HG03097 (cell line): ENCODE results near the gene B2M.
"Not testable (repeated sequence)": the region's sequence is repeated elsewhere in the genome, so short reads cannot be mapped to it uniquely, and the experiment has no call there.

Experiments
- ATAC-seq: cut with Tn5 transposase; IDR thresholded peaks from one replicate; pipeline ENCODE4 v1.9.1; 2021; ENCODE audit not compliant: unreplicated experiment, low FRiP score

B2M gene

GRCh38 chr15:44720460-44721176 is 9.3 kb downstream of the B2M start:
- ATAC-seq = no peak

- no peak for ATAC-seq
These were observed 10.7 kb downstream of the B2M start for GRCh38 chr15:44722011-44722410.

DNA sequence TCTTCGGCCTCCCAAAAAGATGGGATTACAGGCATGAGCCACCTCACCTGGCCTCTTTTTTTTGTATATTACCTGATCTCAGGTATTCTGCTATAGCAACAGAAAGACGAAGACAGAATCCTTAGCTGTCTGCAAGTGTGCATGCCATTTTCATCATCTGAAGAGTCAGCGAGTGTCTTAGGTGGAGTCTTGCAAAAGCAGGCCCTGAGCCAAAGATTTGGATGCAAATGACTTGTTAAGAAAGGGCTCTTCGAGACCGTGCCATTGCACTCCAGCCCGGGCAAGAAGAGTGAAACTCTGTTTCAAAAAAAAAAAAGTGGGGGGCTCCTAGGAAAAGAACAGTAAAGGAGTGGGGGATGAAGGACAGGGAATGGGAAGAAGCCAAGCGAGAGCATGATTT is 14.8 kb downstream of the B2M start:
- no peak for ATAC-seq

DNA sequence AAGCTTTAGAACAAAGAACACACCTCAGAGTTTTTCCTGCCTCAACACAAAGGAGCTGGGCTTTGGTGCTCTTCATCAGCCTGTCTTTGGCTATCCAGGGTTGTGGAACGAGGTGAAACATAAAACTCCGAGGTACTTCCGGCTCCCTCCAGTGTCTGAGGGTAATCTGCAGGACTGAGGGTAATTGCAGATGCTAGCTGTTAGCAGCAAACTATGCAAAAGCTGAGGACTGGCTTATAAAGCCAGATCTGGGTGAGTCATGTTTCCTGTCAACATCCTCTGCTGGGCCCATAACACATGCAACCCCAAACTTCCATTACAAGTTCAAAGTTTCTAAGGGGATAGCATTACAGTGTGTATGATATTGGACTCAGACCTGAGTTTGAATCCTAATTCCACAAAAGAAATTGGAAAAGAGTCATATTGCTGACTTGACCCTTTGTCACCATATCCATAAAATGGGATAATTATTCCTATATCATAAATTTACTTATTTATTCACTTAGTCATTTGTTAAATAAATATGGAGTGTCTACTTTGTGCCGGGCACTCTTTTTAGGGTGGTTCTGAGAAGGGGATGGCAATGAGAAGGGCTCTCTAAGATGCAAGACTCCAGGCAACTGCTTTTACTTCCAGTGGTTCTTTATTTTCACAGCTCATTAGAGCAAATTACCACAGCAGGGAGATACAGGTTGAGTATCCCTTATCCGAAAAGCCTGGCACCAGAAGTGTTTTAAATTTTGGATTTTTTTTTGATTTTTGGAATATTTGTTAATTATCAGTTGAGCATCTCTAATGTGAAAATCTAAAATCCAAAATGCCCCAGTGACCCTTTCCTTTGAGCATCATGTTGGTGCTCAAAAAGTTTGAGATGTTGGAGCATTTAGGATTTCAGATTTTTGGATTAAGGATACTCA is 15.5 kb downstream of the B2M start:
- ATAC-seq = peak; percentile 38

- ATAC-seq = no peak
These were observed 16.3 kb downstream of the B2M start for GRCh38 chr15:44727485-44728231.

GRCh38 chr15:44728232-44728575 is 16.9 kb downstream of the B2M start:
- ATAC-seq = not testable (repeated sequence)

- ATAC-seq = peak; percentile 74
These were observed 17.5 kb downstream of the B2M start for GRCh38 chr15:44728576-44729407.

DNA sequence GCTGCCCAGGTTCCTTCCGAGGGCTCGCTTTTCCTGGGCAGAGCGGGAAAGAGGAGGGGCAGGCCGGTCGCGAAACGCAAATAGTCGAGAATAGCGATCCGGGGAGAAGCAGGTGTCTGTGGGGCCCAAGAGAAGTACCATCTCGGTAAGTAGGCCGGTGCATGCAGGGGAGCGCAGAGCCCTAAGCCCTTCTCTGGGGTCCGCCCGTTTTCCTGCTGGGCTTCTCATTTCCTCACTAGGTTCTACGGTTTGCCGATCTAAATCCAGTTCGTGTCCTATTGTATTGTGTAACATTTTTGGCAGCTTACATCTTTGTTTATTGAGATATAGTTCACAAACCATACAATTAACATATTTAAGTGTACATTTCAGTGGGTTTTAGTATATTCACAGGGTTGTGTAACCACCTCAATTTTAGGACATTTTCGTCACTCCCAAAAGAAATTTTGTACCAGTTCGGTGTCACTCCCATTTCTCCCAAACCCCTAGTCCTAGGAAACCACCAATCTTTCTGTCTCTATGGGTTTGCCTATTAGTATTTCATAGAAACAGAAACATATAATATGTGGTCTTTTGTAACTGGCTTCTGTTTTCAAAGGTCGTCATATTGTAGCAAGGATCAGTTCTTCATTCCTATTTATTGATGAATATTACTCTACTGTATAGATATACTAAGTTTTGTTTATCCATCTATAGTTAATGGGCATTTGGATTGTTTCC is 18.3 kb downstream of the B2M start:
- no peak for ATAC-seq

DNA sequence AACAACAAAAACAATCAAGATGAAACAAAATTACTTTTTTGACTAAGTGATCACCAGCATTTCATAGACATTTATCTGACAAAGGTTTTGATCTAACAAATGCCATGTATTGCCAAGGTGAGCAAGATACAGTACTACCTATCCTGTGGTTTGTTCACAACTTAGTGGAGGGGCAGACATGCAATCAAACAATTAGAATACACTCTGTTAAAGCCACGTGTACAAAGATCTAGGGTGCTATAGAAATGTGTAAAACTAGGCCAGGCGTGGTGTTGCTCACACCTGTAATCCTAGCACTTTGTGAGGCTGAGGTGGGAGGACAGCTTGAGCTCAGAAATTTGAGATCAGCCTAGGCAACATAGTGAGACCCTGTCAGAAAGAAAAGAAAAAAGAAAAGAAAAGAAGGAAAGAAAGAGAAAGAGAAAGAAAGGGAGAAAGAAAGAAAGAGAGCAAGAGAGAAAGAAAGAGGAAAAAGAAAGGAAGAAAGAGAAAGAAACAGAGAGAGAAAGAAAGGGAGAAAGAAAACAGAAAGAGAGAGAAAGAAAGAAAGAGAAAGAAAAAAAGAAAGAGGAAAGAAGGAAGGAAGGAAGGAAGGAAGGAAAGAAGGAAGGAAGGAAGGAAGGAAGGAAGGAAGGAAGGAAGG is 23.6 kb downstream of the B2M start:
- no peak for ATAC-seq

DNA sequence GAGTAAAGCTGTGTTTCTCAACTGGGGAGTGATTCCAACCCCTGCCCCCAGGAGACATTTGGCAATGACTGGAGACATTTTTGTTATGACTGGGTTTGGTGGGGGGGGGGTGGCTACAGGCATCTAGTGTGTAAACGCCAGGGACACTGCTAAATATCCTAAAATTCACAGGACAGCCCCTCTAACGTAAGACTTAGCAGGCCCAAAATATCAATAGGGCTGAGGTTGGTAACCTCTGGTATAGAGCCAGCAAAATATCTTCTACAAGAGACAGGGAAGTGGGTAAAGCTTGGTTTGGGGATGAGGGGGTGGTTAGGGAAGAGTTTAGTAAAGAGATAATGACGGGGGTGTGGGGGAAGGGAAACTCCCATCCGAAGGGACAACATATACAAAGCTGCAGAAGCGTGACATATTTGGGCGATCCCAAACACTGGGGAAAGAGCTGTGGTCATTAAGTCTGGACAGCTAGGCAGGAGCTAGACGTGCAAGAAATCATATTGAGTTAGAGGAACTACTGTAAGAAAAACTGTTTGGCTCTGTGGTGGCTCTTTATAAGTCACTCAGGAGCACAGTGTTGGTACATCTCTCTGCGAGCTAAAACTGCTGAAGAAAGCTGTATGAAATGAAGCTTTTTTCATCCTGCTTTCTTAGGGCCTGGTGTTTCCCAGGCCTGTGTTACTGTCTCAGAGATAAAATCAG is 24.3 kb downstream of the B2M start:
- ATAC-seq = no peak

DNA sequence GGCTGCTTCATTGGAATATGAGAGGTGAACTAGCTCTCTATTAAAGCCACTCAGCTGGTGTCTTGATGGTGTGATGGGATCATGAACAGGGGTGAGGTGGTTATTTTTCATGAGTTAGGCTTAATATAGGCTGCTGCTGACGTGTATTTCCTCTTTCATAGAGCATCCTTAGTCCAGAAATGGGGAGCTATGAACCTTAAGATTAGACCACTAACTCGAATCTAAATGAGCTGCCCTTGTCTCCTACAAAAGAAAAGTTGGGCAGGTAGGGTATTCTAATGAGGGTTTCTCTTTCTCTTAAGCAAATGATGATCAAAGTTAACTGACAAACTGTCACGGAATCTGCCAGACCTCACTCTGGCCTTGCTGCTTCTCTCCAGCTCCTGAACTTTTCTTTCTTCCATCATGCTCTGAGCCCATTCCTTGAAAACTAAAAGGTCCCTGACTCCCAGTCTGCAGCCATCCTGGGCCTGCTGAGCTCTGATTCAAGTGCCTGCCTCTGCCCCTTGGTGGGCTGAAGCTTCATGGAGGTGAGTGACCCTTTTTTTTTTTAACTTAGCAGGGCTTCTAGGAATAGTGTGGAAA is 25.0 kb downstream of the B2M start, which contains the start of gene TRIM69:
Gene TRIM69 (plus strand): TSS at position 348 of the 585 bp plus-strand sequence. CDS start 177 bp downstream, at position 525.
- no peak for ATAC-seq

DNA sequence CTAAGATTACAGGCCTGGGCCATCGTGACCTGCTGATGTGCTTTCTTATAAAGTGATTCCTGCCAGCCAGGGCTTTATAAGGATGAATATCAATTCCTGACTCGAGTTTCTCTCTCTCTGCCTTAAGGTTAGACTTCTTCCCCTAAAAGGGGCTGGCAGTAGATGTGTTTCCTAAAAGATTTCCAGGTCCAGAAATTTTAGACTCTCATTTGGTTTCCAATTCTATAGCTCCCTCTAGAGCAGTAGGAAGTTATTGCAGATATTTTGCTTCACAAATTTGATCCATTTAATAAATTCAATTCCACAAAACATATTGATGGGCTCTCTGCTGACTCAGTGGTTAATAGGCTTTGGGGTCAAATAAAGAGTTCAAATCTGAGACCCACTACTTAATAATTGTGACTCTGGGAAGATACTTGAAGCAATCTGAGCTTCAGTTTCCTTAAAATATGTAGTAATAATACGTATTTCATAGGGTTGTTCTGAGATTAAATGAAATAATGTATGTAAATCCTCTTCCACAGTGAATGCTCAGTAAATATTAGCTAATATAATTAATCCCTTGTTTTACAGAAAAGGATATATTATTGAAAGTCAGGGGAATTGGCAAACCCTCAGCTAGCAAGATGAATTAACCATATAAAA is 27.1 kb downstream of the B2M start:
- ATAC-seq = no peak

GRCh38 chr15:44739222-44739847 is 28.0 kb downstream of the B2M start:
- not testable (repeated sequence) for ATAC-seq

DNA sequence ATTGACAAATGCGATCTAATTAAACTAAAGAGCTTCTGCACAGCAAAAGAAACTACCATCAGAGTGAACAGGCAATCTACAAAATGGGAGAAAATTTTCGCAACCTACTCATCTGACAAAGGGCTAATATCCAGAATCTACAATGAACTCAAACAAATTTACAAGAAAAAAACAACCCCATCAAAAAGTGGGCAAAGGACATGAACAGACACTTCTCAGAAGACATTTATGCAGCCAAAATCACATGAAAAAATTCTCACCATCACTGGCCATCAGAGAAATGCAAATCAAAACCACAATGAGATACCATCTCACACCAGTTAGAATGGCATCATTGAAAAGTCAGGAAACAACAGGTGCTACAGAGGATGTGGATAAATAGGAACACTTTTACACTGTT is 32.1 kb downstream of the B2M start:
- ATAC-seq = not testable (repeated sequence)

DNA sequence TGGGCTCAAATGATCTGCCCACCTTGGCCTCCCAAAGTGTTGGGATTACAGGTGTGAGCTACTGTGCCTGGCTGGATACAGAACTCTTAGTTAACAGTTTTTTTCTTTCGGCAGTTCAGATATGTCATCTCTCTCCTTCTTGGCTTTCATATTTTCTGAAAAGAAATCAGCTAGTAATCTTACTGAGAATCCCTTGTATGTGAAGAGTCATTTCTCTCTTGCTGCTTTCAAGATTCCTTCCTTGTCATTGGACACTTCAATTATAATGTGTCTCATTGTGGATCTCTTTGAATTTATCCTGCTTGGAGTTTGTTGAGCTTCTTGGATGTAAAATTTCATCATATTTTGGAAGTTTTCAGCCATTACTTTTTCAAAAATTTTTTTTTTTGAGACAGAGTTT is 42.0 kb downstream of the B2M start:
- ATAC-seq = no peak

DNA sequence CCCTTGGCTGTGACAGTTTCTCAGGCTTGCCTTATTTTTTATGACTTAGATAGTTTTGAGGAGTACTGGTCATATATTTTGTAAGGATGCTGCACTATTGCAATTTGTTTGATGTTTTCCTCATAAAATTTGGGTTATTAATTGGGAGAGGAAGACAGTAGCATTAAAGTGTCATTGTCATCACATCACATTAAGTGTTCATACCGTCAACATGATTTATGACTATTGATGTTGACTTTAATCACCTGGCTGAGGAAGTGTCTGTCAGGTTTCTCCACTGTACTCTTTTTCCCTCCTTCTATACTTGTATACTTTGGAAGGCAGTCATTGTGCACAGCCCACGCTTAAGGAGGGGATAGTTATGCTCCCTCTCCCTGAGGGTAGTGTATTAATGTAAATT is 51.9 kb downstream of the B2M start:
- no peak for ATAC-seq

- ATAC-seq = no peak
These were observed 52.5 kb downstream of the B2M start for GRCh38 chr15:44763848-44764247.
